ENCODE measurements around the gene PDZRN4.

- TF ChIP-seq POLR2AphosphoS5 (IDR thresholded peaks at IDR 0.05), result no peak
- TF ChIP-seq CTCF (IDR thresholded peaks at IDR 0.05 in 8 of 11, conservative IDR thresholded peaks at IDR 0.05 in 3 of 11), result no peak
- TF ChIP-seq POLR2A (IDR thresholded peaks at IDR 0.05), result no peak
Measured at GRCh38 chr12:41202051-41202450, 13.9 kb downstream of the PDZRN4 start.

Data from spleen (tissue), 7 donors.